IMR-90 (cell line): Measurements from ENCODE around the gene ADAM15. TPM values are rescaled to one million over a fixed set of nuclear protein-coding genes. Genes with fewer than 3 reads are reported as not detected.

Experiments used
- ATAC-seq: fragments of 200-7000 bp; cut with Tn5 transposase; 2 replicates; pipeline ENCODE4 v1.9.1; 2020; ENCODE audit warnings: low read depth, mild to moderate bottlenecking, moderate library complexity
- BruUV-seq: library from RNA; stranded (reverse); fragments of 400-500 nt; replicated peaks from 2 replicates; lab custom pipeline; 2021; lab: Mats Ljungman, UMichigan
- CTCF ChIA-PET: fragments of 300-600 bp; formaldehyde crosslinking; extraction: SDS; loops from one replicate; lab custom pipeline; 2021; ENCODE audit warnings: antibody characterized with exemption; lab: Yijun Ruan, JAX
- POLR2A ChIA-PET: fragments of 300-600 bp; sonication (Branson Sonifier 250); formaldehyde crosslinking; loops from one replicate; lab custom pipeline; 2022; ENCODE audit warnings: antibody characterized with exemption; ENCODE audit not compliant: unreplicated experiment; lab: Charles Lee
- DNase-seq: peaks from one replicate; pipeline ENCODE4 v3.0.0; 2013
- H2AFZ ChIP-seq: replicated peaks from 2 replicates; pipeline ENCODE3; 2013; ENCODE audit warnings: low read length, mild to moderate bottlenecking; ENCODE audit not compliant: poor library complexity
- H2AK5ac ChIP-seq: 2 replicates; pipeline ENCODE4 v1.6.1; 2013; ENCODE audit warnings: low read depth, low read length, inconsistent platforms
- H2AK9ac ChIP-seq: replicated peaks from 2 replicates; pipeline ENCODE3; 2013; ENCODE audit warnings: mild to moderate bottlenecking, low read depth, low read length, moderate library complexity; ENCODE audit not compliant: poor library complexity
- H2BK120ac ChIP-seq: 2 replicates; pipeline ENCODE4 v1.6.1; 2013; ENCODE audit warnings: low read depth, low read length, inconsistent platforms
- H2BK15ac ChIP-seq: 3 replicates; pipeline ENCODE4 v1.6.1; 2013; ENCODE audit warnings: low read depth, low read length, inconsistent platforms
- H2BK20ac ChIP-seq: 2 replicates; pipeline ENCODE4 v1.6.1; 2013; ENCODE audit warnings: low read depth, mild to moderate bottlenecking, inconsistent platforms, low read length, moderate library complexity
- H2BK5ac ChIP-seq: 2 replicates; pipeline ENCODE4 v1.6.1; 2013; ENCODE audit warnings: mild to moderate bottlenecking, low read depth, low read length, inconsistent platforms; ENCODE audit not compliant: poor library complexity, severe bottlenecking
- H3K14ac ChIP-seq: replicated peaks from 2 replicates; pipeline ENCODE4 v1.6.1; 2013; ENCODE audit warnings: low read depth, low read length, inconsistent platforms
- H3K18ac ChIP-seq: 2 replicates; pipeline ENCODE4 v1.6.1; 2013; ENCODE audit warnings: low read depth, low read length, control low read depth
- H3K23ac ChIP-seq: 2 replicates; pipeline ENCODE4 v1.6.1; 2013; ENCODE audit warnings: low read depth, low read length, inconsistent platforms
- H3K27ac ChIP-seq: 2 replicates; pipeline ENCODE4 v1.5.1; 2013; ENCODE audit warnings: mild to moderate bottlenecking, control low read depth, low read length; ENCODE audit not compliant: insufficient read depth
- H3K27me3 ChIP-seq: 2 replicates; pipeline ENCODE4 v1.6.1; 2013; ENCODE audit warnings: low read length; ENCODE audit not compliant: control insufficient read depth, insufficient read depth
- H3K36me3 ChIP-seq: 2 replicates; pipeline ENCODE4 v1.6.1; 2013; ENCODE audit warnings: low read length, mixed read lengths; ENCODE audit not compliant: control insufficient read depth, insufficient read depth
- H3K4ac ChIP-seq: 2 replicates; pipeline ENCODE4 v1.6.1; 2013; ENCODE audit warnings: low read depth, low read length, inconsistent platforms
- H3K4me1 ChIP-seq: 2 replicates; pipeline ENCODE4 v1.6.1; 2013; ENCODE audit warnings: low read length, mixed read lengths; ENCODE audit not compliant: control insufficient read depth, insufficient read depth
- H3K4me2 ChIP-seq: 2 replicates; pipeline ENCODE4 v1.6.1; 2013; ENCODE audit warnings: low read depth, mild to moderate bottlenecking, control low read depth, low read length, moderate library complexity
- H3K4me3 ChIP-seq: 2 replicates; pipeline ENCODE4 v1.5.1; 2013; ENCODE audit warnings: low read depth, mild to moderate bottlenecking, control low read depth, low read length, moderate library complexity; ENCODE audit not compliant: insufficient read depth
- H3K56ac ChIP-seq: 2 replicates; pipeline ENCODE4 v1.6.1; 2013; ENCODE audit warnings: low read length, inconsistent platforms; ENCODE audit not compliant: insufficient read depth; ENCODE audit errors: extremely low read depth
- H3K79me1 ChIP-seq, 2 experiments: 2 replicates each; pipeline ENCODE4 v1.6.1; 2013; ENCODE audit warnings: low read length in 2 of 2, inconsistent platforms in 1 of 2, low read depth in 1 of 2
- H3K9ac ChIP-seq: 2 replicates; pipeline ENCODE4 v1.6.1; 2013; ENCODE audit warnings: low read depth, low read length, control low read depth
- H3K9me1 ChIP-seq: 2 replicates; pipeline ENCODE4 v1.6.1; 2013; ENCODE audit warnings: low read length, inconsistent platforms; ENCODE audit not compliant: insufficient read depth
- H3K9me3 ChIP-seq: 2 replicates; pipeline ENCODE4 v1.6.1; 2013; ENCODE audit warnings: low read length; ENCODE audit not compliant: control insufficient read depth, insufficient read depth
- H4K20me1 ChIP-seq: 2 replicates; pipeline ENCODE4 v1.6.1; 2013; ENCODE audit warnings: low read length, inconsistent platforms; ENCODE audit not compliant: insufficient read depth
- H4K5ac ChIP-seq: 2 replicates; pipeline ENCODE4 v1.6.1; 2013; ENCODE audit warnings: mild to moderate bottlenecking, low read depth, low read length, control low read depth
- H4K8ac ChIP-seq, 2 experiments: 2 replicates each; pipeline ENCODE4 v1.6.1; 2013; ENCODE audit warnings: low read depth in 2 of 2, low read length in 2 of 2, control low read depth in 1 of 2, inconsistent platforms in 1 of 2
- H4K91ac ChIP-seq: 2 replicates; pipeline ENCODE4 v1.6.1; 2013; ENCODE audit warnings: low read depth, low read length, inconsistent platforms; ENCODE audit not compliant: insufficient read depth
- BHLHE40 ChIP-seq: fragments of 150-350 bp; IDR thresholded peaks from 2 replicates; pipeline ENCODE4 v1.6.1; 2016; ENCODE audit warnings: mild to moderate bottlenecking, low read depth, low read length
- CEBPB ChIP-seq: IDR thresholded peaks from 2 replicates; pipeline ENCODE4 v1.6.1; 2012; ENCODE audit warnings: low read depth, low read length, improper control_type of control experiment
- FOS ChIP-seq: fragments of 150-350 bp; IDR thresholded peaks from 2 replicates; pipeline ENCODE4 v1.6.1; 2016; ENCODE audit warnings: low read depth, low read length
- MAFK ChIP-seq: IDR thresholded peaks from 2 replicates; pipeline ENCODE4 v1.6.1; 2012; ENCODE audit warnings: low read depth, low read length, improper control_type of control experiment
- MAZ ChIP-seq: IDR thresholded peaks from 2 replicates; pipeline ENCODE4 v1.6.1; 2012; ENCODE audit warnings: low read depth, mild to moderate bottlenecking, low read length, improper control_type of control experiment, moderate library complexity, borderline replicate concordance
- MXI1 ChIP-seq: IDR thresholded peaks from 2 replicates; pipeline ENCODE4 v1.6.1; 2012; ENCODE audit warnings: low read depth, mild to moderate bottlenecking, low read length, moderate library complexity, borderline replicate concordance
- NFE2L2 ChIP-seq: fragments of 150-350 bp; IDR thresholded peaks from 2 replicates; pipeline ENCODE4 v1.6.1; 2016; ENCODE audit warnings: low read depth, mild to moderate bottlenecking, low read length
- RAD21 ChIP-seq: IDR thresholded peaks from 2 replicates; pipeline ENCODE4 v1.6.1; 2012; ENCODE audit warnings: low read length, improper control_type of control experiment
- RCOR1 ChIP-seq: IDR thresholded peaks from 2 replicates; pipeline ENCODE4 v1.6.1; 2012; ENCODE audit warnings: mild to moderate bottlenecking, low read length, improper control_type of control experiment; ENCODE audit not compliant: insufficient replicate concordance
- RFX5 ChIP-seq: IDR thresholded peaks from 2 replicates; pipeline ENCODE4 v1.8.0; 2012; ENCODE audit warnings: low read depth, mild to moderate bottlenecking, low read length, moderate library complexity
- WGBS, 2 experiments: methylation state at CpG; one replicate each; pipeline versions ENCODE4 v1.1.5 to v1.1.7; 2013; ENCODE audit warnings: missing lambda C conversion rate in 2 of 2; ENCODE audit not compliant: insufficient read length in 1 of 2; ENCODE audit errors: extremely low coverage in 2 of 2; 5-methylcytosine and 5-hydroxymethylcytosine counted together
- dilution Hi-C: fragments of 300-500 bp; cut with HindIII; formaldehyde crosslinking; loops from one replicate; pipeline ENCODE4 v1.14.3; 2018; ENCODE audit warnings: low sequenced_read_pairs; ENCODE audit not compliant: unreplicated experiment
- in situ Hi-C: fragments of 300-500 bp; cut with MboI; formaldehyde crosslinking; loops from 3 replicates; pipeline ENCODE4 v1.14.3; 2019; ENCODE audit warnings: low sequenced_read_pairs, inconsistent platforms, mixed read lengths
- intact Hi-C: fragments of 100-400 bp; cut with micrococcal nuclease; formaldehyde crosslinking; loops from 2 replicates; pipeline ENCODE4 v1.10.0; 2022
- polyA plus RNA-seq, 3 experiments: library from polyadenylated mRNA; depleted of rRNA; stranded (reverse); fragments of >200 nt; gene quantifications; 2 replicates each; pipeline ENCODE4 v1.2.3, GENCODE V29; 2012; ENCODE audit warnings: low replicate concordance in 1 of 3
- total RNA-seq: library from RNA; depleted of rRNA; stranded (reverse); fragments of >200 nt; gene quantifications from 2 replicates; pipeline ENCODE4 v1.2.3, GENCODE V29; 2012
- TF ChIP-seq, protein P1 (sequence below): fragments of 150-350 bp; IDR thresholded peaks from 2 replicates; pipeline ENCODE4 v1.6.1; 2017; ENCODE audit warnings: mild to moderate bottlenecking, antibody characterized with exemption, low read length, low read depth

Gene ADAM15
- total and polyA plus RNA-seq, 2 of the 4 experiments (the other 2 are of a cell fraction), result 25.6 to 52.4 TPM

DNA sequence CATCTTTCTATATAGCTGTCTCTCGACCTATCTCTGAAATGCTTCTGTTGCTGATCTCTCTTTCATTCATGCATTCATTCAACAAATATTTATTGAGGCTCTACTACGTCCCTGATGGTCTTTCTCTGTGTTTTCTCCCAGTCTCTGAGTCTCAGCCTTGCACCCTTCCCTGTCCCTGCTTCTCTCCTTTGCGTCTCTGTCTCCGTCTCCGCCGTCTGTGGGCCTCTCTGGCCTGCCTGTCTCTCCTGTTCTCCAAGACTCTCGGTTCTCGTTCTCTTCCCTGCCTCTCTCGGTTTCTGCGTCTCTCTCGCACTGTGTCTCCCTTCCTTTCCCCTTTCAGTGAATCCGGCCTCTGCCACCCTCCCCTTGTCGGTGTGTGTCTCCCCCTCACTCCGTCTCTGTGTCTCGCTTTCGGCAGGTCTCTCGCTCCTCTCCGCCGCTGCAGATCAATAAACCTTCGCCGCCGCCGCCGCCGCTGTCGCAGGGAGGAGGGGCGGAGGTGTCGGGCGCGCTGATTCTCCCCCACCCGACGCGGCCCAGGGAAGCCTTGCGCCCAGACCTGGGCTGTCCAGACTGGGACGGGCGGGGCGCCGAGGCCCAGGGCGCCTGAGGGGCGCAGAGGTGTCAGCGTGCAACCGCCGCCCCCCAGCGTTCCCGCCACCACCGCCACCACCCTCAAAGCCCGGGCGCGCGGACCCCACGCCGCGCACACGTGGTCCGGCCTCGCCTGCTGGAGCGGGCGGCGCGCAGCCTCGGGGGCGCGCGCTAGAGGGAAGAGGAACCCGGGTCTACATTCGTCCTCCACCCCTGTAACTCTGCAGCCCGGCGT lies 30.6 kb downstream of the ADAM15 start:
- no peak overlapping the region for H3K9ac ChIP-seq
- no peak overlapping the region for H3K14ac ChIP-seq
- no peaks in the 10 kb centered on the region; a peak in 1 of 4 replicates for H3K79me1 ChIP-seq
- BruUV-seq, result no TSS peak
- H3K27me3 ChIP-seq, result peaks cover 62% of the 10 kb centered on the region
- no peak overlapping the region for H3K4ac ChIP-seq
- dilution Hi-C loops (no loop called here), intact Hi-C loops (loop anchor here (10.0 kb wide), 1 partner anchor 607 kb away; no protein-coding TSS in a partner anchor), in situ Hi-C loops (no loop called here)
- no peak overlapping the region for H3K56ac ChIP-seq
- H2AK9ac ChIP-seq, result no peak overlapping the region
- H3K18ac ChIP-seq, result no peak overlapping the region
- TF ChIP-seq RFX5 (no peak), FOS (no peak), RCOR1 (no peak), MAZ (no peak), MXI1 (no peak), CEBPB (no peak), MAFK (no peak), NFE2L2 (no peak), BHLHE40 (no peak), RAD21 (no peak)
- TF ChIP-seq, protein P1, sequence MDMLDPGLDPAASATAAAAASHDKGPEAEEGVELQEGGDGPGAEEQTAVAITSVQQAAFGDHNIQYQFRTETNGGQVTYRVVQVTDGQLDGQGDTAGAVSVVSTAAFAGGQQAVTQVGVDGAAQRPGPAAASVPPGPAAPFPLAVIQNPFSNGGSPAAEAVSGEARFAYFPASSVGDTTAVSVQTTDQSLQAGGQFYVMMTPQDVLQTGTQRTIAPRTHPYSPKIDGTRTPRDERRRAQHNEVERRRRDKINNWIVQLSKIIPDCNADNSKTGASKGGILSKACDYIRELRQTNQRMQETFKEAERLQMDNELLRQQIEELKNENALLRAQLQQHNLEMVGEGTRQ, result no peak
- H2BK20ac ChIP-seq, result no peak overlapping the region
- H2AK5ac ChIP-seq, result no peak overlapping the region
- no peak overlapping the region for H4K5ac ChIP-seq
- no peaks in the 10 kb centered on the region for H3K9me3 ChIP-seq
- DNase-seq (no peak), ATAC-seq (no peak)
- peak overlapping the region; percentile 27 for H2AFZ ChIP-seq
- H2BK5ac ChIP-seq, result no peak overlapping the region
- H3K36me3 ChIP-seq, result no peaks in the 10 kb centered on the region
- H2BK15ac ChIP-seq, result no peak overlapping the region
- CTCF ChIA-PET, result no interaction called here
- H3K4me3 ChIP-seq, result no peak overlapping the region; the same call in 1 of the 2 replicates
- POLR2A ChIA-PET, result no interaction called here
- H3K27ac ChIP-seq, result no peak overlapping the region
- no peak overlapping the region for H2BK120ac ChIP-seq
- H4K91ac ChIP-seq, result no peak overlapping the region
- 9% methylated on average over 14 of the region's 68 CpGs; no CpG with 5 or more reads in 1 of the 2 experiments for WGBS, 2 experiments
- H3K4me2 ChIP-seq, result peak overlapping the region; percentile 52; the same call in 1 of the 2 replicates
- peaks cover 9% of the 10 kb centered on the region; the same call in 1 of the 2 replicates for H3K4me1 ChIP-seq
- peaks cover 8% of the 10 kb centered on the region for H3K9me1 ChIP-seq
- no peak overlapping the region for H4K8ac ChIP-seq
- H4K20me1 ChIP-seq, result peaks cover 11% of the 10 kb centered on the region
- H3K23ac ChIP-seq, result 0 out of 2 replicates have a peak overlapping the region, but pooled peaks have one; percentile 17
